HTERT RPE-1 (cell line): ENCODE data around the gene SOWAHD.
"Not testable (repeated sequence)": the region's sequence is repeated elsewhere in the genome, so short reads cannot be mapped to it uniquely, and the experiment has no call there.

Experiments used
- in situ Hi-C: fragments of 300-500 bp; cut with MboI; formaldehyde crosslinking; loops from 4 replicates; pipeline ENCODE4 v1.14.3; 2020; ENCODE audit warnings: low sequenced_read_pairs

SOWAHD gene

DNA sequence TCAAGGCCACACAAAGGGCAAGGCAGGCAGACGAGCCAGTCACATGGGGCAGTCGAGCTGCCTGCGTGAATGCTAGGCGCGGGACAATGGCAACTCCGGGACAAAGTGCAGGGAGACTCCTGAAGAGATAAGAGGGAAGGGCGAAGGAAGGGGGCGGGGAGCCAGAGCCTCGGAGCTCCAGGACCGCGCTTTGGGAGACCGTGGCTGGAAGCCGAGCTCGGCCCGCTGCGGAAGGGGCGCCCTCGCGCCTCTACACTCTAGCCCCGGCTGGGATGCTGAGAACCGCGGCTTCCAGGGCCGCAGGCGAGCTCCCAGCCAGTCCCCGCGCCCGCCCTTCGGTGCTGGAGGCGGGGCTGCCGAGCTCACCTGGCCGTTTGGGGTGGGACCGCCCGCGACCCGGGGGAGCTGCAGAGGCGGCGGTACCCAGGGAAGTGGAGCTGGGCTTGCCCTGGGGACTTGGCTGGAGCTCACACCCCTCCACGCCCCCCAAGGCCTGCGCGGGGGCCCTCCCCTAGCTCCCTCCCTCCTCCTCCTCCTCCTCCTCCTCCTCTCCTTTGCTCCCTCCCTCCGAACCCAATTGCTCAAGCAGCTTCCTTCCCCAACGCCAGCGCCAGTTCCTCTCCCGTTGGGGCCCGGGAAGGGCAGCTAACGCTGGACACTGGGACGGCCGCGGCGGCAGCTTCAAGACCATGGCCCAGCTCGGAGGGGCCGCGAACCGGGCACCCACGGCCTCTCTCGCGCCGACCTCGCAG, at the start of gene SOWAHD:
Gene SOWAHD (plus strand): TSS at position 610 of the 752 bp plus-strand sequence. CDS start 80 bp downstream, at position 690.
- in situ Hi-C loops: no loop called here

DNA sequence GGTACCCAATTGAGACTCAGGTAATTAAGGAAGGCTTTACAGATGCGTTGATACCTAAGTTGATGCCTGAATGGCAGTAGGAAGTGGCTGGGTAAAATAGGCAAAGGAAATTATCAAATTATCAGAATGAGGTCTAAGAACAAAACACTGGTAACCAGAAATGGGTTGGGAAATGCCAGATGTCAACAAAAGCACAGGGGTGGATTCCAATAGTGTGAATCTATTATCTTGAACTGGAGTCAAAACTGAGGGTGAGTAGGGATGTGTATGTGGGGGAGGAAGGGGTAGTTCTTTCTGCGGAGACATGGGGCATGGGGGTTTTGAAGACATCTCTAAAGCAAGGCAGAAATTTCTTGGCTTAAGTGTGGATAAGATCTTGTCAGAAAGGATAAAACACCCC, 49.5 kb upstream of the SOWAHD start:
- in situ Hi-C loops: no loop called here

DNA sequence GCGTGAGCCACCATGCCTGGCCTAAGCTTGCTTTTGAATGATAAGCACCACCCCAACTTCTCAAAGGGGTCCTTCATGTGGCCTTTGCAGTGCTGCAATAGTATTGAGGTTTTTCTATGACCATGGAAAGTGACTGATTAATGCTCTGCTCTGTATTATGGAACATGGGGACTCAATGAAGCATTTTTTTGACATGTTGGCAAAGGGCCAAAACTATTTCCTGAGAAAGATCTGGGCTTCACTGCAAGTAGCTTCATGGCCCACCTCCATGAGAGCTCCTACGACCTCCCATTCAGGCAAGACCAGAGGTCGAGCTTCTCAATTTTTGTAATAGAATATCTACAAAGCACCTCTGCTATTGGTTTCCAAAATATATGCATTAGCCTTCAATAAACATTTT, 48.8 kb upstream of the SOWAHD start:
- in situ Hi-C loops: no loop called here

- in situ Hi-C loops: no loop called here
Measured at GRCh38 chrX:119721487-119721886, 36.9 kb upstream of the SOWAHD start.

DNA sequence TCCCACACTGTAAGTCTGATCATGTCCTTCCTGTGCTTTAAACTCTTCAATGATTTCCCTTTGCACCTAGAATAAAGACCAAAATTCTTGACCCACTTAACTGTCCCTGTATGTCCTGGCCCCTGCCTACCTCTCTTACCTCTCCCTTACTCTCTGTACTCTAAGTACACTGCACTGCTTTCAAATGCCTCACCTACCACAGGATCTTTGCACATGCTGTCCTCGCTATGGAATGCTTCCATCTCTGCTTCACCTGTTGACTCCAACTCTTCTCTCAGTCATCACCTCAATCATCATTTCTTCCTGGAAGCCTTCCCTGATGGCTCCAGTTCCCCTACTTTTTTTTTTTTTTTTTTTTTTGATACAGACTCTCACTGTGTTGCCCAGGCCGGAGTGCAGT, 36.5 kb upstream of the SOWAHD start:
- in situ Hi-C loops: no loop called here

DNA sequence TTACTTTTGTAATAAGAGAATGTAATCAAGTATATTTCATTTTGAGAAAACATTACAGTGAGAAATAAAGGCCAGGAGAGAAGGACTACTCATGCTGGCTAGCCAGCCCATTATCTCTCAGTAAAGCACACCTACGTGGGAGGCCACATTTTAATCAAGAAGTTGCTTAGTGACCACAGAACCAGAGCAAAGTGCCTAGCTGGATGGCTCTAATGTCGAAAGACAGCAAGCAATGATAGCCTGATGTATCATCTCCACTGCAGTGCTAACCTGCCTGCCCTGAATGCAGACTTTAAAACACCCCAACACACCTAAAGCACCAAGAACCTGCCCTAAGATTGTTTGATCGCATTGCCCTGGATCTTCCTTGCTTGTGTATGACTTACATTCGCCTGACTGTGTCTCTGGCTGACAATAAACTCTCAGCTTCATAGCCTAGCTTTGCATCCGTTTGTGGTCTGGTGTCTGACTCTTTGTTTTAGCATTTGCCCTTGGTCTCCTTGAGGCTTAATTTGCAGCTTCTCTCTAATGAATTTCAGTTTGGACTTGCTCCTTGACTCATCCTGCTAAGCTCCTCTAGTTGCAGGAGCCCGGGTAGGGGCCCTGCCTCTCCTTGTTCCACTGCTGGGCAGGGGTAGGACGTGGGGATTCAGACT, 31.4 kb upstream of the SOWAHD start:
- in situ Hi-C loops: no loop called here

DNA sequence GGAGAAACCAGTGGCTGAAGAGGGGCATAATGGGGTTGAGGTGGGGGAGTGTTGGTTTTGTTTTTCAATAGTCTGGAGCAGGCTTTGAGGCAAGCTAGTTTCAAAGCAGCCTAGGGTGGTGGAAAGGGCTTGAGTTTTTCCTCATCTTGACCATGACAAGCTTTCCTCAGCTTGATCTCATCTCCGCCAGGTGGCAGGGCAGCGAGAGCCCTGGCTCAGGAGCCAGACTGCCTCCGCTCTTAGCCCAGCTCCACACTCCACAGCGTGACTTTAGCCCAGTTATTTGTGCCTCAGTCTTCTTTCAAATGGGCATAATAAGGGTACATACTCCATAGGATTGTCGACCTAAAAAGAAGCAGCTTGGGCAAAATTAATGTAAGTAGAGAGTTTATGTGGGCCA, 29.9 kb upstream of the SOWAHD start:
- in situ Hi-C loops: no loop called here

- in situ Hi-C loops: no loop called here
Measured at GRCh38 chrX:119729408-119730201, 28.8 kb upstream of the SOWAHD start.

GRCh38 chrX:119734897-119735339, 23.5 kb upstream of the SOWAHD start:
- in situ Hi-C loops: no loop called here

DNA sequence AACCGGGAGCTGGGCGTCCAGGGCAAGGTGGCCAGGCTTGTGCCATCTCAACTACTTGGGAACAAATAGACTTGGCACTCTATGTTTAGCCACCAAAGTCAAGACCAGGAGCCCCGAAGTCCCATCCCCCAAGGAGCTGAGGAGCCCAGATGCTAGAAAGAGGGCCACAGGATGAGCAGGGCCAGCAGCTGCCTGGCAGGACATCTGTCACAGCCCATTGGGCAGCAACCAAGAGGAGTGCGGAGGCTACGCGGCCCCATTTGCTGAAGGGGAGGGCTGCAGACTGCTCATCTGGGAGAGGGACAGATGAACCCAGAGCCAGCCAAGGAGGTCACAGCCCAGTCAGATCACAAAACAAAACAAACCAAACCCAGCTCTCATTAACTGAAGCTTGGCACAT, 22.9 kb upstream of the SOWAHD start:
- in situ Hi-C loops: no loop called here

GRCh38 chrX:119736206-119736764, 22.1 kb upstream of the SOWAHD start:
- in situ Hi-C loops: no loop called here

- in situ Hi-C loops: no loop called here
Measured at GRCh38 chrX:119738742-119739141, 19.6 kb upstream of the SOWAHD start.

DNA sequence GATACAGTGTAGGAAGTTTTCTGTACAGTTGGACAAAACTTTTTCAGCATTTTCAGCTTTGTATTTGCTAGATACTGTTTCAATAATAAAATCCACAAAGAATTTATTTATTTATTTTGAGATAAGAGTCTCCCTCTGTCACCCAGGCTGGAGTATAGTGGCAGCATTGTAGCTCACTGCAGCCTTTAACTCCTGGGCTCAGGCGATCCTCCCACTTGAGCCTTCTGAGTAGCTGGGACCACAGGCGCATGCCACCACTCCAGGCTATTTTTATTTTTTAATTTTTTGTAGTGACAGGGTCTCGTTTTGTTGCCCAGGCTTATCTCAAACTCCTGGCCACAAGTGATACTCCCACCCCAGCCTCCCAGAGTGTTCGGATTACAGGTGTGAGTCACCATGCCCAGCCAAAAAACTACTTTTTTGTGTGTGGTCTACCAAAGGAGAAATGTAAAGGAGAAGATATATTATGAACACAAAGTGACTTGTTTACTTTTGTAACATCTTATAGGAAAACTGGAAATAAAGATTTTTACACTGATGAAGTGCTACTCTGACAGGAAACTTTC, 13.0 kb upstream of the SOWAHD start:
- in situ Hi-C loops: no loop called here

DNA sequence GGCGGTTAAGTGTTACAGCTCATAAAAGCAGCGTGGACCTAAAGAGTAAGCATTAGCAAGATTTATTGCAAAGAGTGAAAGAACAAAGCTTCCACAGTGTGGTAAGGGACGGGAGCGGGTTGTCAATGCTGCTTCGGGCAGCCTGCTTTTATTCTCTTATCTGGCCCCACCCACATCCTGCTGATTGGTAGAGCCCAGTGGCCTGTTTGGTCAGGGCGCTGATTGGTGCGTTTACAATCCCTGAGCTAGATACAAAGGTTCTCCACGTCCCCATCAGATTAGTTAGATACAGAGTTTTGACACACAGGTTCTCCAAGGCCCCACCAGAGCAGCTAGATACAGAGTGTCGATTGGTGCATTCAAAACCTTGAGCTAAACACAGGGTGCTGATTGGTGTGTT, 8.3 kb upstream of the SOWAHD start:
- in situ Hi-C loops: not testable (repeated sequence)

GRCh38 chrX:119750751-119751150, 7.6 kb upstream of the SOWAHD start:
- in situ Hi-C loops: not testable (repeated sequence)

DNA sequence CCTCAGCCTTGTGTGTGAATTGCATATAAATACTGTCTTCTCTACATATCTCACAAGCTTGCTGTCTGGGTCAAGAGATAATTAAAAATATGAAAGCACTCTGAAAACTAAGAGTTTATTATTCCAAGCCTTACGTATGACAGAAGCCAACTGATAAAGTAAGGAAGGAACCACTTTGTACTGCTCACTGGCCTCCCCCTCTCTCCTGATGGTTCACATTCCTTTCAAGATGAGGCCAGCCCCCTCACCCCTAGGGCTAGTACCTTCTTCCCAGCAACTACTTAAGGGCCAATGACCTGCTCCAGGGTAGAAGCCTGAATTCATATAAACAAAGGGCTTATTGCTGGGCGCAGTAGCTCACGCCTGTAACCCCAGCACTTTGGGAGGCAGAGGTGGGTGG, 5.4 kb upstream of the SOWAHD start:
- in situ Hi-C loops: no loop called here

GRCh38 chrX:119753639-119754257, 4.6 kb upstream of the SOWAHD start:
- in situ Hi-C loops: no loop called here

DNA sequence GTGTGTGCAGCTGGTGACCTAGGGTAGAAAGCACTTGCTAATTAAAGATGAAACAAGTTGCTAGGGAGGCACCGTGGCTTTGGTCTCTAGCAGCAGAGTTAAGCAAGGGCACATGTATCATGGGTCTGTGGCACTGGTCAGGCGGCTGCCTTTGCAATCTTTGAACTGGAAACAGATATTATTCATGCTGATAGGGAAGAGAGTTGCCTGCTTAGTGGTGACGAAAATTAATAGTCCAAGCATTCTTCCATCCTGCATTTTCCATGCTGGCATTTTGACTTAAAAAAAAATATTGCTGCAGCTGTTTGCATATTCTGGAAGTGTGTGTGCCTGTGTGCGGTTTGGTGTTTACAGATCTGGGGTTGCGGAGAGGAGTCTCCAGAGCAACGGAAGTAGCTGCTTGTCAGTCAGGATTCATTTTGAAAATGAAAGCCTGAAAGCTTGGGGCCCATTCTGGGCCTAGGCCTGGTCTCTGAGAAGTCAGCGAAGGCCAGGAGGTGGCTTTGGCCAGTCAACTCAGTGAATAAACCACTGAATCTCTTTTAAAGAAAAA, 2.3 kb upstream of the SOWAHD start:
- in situ Hi-C loops: no loop called here

- in situ Hi-C loops: no loop called here
Measured at GRCh38 chrX:119756926-119757635, 1.3 kb upstream of the SOWAHD start.

DNA sequence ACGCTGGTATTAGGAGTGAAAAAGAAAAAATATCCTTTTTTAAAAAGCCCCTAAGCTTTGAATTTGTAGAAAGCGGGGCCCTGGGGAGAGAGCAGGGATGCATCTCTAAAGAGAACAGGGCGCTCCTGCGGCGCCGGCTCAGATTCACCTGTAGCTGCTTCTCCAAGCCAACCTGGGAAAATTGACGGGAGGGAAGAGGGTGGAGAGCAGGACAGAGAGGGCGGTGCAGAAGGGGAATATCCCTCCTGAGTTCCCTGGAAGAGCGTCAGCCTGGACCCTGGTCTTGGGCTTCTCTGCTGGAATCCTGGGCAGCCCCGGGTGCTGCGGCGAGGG, 776 bp upstream of the SOWAHD start:
- in situ Hi-C loops: no loop called here
